Fibroblast of skin of right biceps (primary cell): Measurements from ENCODE around the gene GP1BA.
A peak's percentile ranks its signal among the peaks of the same experiment; 100 is the strongest.

Experiments
- DNase-seq: peaks from one replicate; pipeline ENCODE4 v3.0.0-alpha.2; 2013

Gene GP1BA

DNA sequence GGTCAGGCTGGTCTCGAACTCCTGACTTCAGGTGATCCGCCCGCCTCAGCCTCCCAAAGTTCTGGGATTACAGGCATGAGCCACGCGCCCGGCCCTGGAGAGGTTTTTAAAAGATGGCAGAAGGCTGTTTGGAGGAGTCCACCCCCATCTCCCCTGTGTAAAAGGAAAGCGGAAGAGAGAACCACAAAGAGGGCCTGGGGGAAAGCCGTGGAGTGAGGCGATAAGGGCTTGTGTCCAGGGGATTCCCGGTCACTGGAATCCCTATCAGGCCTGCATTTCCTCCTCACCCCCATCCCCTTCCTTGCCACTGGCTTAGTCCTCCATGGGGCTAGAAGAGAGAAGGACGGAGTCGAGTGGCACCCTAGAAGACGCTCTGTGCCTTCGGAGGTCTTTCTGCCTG lies at the start of gene GP1BA:
GP1BA (plus strand) TSS at position 315 of the 400 bp plus-strand sequence. CDS start 328 bp downstream, outside the sequence.
- no peak for DNase-seq

DNA sequence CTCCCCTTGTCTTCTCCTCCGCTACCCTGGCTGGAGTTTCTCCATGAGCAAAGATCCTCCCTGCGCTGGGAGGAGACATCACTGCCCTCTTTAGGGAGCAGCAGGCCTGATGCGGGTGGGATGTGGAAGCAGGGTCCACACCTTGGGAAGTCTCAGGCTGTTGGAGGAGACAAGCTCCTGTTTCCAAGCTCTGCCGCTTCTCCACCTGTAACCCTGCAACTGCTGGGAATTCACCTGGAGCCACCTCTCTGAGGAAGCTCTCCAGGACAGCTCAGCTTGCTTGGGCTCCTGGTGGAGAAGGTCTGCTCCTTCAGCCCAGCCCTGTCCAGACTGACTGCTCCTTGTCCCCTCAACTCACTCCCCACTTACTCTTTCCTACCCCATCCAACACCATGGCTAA lies 47.6 kb upstream of the GP1BA start:
- no peak for DNase-seq

DNA sequence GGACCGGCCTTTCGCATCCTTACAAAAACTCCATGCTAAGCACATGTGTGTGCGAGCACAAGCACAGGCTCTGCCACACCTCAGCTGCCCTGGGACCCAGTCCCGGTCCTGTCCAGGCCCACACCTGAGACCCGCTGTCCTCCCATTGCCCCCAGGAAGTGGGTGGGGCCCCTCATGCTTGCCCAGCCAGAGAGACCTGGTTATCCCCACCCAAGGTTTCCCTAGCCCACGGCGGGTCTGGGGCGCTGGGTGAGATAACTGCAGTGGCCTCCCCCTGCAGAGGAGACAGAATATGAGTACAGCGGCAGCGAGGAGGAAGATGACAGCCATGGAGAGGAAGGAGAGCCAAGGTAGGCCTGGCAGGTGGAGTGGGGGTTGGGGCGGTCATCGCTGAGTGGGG lies 45.2 kb upstream of the GP1BA start:
- no peak for DNase-seq

DNA sequence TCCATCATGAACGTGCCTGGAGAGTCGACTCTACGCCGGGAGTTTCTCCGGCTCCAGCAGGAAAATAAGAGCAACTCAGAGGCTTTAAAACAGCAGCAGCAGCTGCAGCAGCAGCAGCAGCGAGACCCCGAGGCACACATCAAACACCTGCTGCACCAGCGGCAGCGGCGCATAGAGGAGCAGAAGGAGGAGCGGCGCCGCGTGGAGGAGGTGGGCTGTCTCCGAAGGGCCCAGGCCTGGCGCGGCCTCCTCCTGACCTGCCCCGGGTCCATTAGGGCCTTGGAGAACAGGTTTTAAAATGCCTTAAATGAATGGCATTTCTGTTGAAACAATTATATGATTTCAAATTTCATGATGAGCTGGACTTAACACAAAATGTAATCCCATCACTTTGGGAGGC lies 44.5 kb upstream of the GP1BA start:
- no peak for DNase-seq

DNA sequence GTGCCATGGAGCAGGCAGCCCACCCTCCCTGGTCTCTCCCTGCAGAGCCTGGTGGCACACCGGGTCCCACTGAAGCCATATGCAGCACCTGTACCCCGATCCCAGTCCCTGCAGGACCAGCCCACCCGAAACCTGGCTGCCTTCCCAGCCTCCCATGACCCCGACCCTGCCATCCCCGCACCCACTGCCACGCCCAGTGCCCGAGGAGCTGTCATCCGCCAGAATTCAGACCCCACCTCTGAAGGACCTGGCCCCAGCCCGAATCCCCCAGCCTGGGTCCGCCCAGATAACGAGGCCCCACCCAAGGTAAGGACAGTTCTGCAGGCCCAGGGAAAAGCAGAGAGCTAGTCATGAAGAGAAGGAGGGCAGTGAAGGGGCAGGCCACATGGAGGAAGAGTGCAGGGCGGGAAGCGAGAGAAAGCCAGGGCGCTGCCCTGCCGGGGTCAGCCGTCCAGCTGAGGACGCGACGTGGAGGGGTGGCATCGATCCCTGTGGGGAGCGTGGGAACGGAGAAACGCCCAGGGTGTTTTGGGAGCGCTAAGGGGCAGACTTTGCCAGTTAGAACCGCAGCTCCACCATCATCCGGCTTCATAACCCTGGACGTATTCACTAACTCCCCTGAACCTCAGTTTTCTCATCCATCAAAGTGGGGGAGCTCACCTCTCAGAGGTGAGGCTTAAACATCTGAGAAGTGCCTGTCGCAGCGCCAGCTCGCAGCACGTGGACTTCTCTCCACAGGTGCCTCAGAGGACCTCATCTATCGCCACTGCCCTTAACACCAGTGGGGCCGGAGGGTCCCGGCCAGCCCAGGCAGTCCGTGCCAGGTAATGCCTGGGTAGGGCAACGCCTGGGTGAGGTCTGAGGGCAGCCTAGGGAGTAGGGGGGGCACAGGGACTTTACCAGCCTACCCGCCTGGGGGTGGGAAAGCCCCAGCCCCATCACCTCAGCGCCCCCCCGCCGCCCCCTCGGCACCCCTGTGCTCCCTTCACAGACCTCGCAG lies 40.4 kb upstream of the GP1BA start:
- no peak for DNase-seq

DNA sequence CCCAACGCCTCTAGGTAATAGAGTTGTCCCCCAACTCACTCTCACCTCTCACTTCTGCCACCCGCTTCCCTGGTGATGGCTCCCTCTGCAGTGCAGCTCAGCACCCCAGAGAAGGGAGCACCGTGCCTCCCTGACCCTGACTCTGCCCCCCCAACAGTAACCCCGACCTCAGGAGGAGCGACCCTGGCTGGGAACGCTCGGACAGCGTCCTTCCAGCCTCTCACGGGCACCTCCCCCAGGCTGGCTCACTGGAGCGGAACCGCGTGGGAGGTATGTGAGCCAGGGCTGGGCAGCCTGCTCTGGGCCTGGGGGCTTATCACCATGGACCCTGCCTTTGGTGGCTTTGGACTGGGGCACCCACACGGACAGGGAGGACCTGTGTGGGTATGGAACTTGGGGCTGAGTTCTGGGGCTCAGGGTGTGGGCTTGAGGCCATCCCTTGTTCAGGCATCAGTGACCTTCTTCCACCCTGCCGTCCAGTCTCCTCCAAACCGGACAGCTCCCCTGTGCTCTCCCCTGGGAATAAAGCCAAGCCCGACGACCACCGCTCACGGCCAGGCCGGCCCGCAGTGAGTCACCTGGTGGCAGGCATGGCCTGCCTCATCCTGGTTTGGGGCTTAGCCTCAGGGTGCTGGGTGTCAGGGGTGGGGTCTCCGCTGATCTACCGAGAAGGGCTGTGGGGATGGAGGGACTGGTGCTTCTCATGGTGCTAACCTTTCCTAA lies 39.4 kb upstream of the GP1BA start:
- no peak for DNase-seq

DNA sequence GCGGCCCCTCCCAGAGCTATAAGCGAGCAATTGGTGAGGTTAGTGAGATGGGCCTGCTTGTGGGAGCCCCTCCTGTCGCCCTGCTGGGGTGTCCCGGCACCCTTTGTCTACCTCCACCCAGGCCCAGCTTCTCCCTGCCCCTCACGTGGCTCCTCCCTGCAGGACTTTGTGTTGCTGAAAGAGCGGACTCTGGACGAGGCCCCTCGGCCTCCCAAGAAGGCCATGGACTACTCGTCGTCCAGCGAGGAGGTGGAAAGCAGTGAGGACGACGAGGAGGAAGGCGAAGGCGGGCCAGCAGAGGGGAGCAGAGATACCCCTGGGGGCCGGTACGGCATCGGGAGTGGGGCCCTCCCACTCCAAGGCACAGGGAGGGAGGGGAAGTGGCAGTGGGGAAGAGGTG lies 38.8 kb upstream of the GP1BA start:
- DNase-seq, result no peak

DNA sequence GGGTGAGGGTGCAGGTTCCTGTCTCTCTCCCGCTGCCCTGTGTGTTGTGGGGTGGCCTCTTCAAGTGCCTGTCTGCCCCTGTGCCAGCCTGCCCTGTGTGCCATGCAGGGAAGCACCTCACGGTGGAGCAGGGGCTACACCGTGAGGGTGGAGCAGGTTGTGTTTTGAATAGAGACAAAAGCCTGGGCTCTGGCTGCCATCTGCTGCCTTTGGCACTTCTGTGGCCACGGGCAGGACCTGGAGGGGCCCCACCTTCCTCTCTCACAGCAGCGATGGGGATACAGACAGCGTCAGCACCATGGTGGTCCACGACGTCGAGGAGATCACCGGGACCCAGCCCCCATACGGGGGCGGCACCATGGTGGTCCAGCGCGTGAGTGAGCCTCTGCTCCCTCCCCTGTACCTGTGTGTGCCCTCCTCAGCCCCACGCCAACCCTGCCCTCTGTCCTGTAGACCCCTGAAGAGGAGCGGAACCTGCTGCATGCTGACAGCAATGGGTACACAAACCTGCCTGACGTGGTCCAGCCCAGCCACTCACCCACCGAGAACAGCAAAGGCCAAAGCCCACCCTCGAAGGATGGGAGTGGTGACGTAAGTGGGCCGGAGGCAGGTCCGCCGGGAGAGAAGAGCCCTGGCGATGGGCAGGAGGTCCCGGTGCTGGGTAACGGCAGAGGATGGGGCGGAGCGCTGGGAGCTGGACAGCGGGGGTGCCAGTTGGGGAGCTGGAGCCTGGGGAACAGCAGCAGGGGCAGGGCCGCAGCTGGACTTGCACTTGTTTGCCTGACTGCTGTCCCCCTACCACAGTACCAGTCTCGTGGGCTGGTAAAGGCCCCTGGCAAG lies 38.1 kb upstream of the GP1BA start:
- DNase-seq, result no peak

DNA sequence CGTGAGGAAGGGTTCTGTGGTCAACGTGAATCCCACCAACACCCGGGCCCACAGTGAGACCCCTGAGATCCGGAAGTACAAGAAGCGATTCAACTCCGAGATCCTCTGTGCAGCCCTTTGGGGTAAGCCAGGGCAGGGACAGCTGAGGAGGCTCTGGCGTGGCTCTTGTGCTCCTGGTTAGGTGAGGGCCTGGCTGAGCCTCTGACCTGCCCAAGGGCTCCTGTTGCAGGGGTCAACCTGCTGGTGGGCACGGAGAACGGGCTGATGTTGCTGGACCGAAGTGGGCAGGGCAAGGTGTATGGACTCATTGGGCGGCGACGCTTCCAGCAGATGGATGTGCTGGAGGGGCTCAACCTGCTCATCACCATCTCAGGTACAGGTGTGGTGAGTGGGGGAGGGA lies 37.0 kb upstream of the GP1BA start:
- no peak for DNase-seq

DNA sequence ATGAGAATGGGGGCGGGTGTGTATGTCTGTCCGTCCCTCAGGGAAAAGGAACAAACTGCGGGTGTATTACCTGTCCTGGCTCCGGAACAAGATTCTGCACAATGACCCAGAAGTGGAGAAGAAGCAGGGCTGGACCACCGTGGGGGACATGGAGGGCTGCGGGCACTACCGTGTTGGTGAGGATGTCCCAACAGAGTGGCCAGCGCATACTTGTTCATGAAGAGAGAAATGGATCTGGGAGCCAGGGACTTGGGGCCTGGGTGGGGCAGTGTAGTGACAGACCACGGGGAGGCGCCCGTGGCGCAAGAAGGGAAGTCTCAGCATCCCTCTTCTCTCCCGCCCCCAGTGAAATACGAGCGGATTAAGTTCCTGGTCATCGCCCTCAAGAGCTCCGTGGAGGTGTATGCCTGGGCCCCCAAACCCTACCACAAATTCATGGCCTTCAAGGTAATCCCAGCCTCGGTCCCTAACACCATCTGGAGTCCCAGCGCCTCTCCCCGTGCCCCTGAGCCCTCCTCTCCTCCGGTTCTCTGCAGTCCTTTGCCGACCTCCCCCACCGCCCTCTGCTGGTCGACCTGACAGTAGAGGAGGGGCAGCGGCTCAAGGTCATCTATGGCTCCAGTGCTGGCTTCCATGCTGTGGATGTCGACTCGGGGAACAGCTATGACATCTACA lies 36.3 kb upstream of the GP1BA start:
- no peak for DNase-seq

DNA sequence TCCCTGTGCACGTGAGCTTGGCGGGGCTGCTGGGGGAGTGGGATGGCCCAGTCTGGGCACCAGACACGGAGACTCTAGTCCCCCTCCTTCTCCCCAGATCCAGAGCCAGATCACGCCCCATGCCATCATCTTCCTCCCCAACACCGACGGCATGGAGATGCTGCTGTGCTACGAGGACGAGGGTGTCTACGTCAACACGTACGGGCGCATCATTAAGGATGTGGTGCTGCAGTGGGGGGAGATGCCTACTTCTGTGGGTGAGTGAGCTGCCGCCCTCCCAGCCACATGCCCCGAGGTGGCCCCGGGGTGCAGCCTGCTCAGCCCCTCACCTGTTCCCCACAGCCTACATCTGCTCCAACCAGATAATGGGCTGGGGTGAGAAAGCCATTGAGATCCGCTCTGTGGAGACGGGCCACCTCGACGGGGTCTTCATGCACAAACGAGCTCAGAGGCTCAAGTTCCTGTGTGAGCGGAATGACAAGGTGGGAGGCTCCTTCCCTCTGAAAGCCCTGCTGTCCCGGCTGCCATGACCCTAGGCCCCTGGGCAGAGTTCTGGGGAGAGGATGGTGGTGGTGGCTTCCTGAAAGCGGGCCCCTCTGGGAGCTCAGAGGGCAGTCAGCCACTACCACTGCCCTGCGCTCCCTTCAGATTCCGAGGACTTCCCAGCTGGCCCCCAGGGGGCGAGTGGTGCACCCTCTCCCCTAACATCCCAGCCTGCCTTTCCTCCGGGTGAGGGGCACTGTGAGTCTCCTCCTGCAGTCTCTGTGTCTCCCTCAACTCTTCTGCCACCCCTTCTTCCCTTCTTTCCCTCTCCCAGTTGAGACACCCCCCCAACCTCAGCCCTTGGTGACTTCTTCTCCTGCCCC lies 35.5 kb upstream of the GP1BA start:
- no peak for DNase-seq

DNA sequence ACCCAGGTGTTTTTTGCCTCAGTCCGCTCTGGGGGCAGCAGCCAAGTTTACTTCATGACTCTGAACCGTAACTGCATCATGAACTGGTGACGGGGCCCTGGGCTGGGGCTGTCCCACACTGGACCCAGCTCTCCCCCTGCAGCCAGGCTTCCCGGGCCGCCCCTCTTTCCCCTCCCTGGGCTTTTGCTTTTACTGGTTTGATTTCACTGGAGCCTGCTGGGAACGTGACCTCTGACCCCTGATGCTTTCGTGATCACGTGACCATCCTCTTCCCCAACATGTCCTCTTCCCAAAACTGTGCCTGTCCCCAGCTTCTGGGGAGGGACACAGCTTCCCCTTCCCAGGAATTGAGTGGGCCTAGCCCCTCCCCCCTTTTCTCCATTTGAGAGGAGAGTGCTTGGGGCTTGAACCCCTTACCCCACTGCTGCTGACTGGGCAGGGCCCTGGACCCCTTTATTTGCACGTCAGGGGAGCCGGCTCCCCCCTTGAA lies 34.8 kb upstream of the GP1BA start:
- no peak for DNase-seq

DNA sequence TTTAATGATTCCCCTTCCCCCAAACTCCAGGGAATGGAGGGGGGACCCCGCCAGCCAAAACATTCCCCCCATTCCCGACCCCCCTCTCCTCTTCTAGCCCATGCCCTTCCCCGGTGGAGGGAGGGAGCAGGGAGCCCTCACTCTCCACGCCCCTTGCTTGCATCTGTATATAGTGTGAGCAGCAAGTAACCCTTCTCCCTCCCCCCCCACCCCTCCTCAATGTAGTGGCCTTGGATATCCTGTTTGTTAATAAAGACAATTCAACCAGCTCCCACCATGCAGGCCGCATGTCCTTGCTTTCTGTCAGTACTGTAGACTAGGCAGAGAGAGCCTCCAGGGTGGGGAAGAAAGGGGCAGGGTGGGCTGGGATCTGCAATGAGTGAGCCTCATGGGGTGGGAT lies 34.3 kb upstream of the GP1BA start:
- no peak for DNase-seq

DNA sequence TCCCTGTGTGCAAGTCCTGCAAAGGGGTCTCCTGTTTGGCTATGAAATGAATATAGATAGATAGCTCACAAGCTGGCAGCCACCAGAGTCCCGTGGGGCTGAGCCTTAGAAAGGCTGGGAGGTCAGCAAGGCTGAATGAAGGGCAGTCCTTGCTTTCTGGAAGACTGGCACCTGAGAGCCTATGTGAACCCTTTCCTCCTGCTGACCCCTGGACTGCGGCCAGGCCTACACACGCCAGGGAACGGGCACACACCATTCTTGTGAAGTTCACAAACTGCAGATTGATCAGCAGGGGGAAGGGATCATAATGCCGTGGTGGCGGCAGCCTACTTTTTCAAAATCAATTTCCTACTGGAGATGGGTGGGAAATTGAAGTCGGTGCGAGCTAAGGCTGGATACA lies 33.7 kb upstream of the GP1BA start:
- no peak for DNase-seq

DNA sequence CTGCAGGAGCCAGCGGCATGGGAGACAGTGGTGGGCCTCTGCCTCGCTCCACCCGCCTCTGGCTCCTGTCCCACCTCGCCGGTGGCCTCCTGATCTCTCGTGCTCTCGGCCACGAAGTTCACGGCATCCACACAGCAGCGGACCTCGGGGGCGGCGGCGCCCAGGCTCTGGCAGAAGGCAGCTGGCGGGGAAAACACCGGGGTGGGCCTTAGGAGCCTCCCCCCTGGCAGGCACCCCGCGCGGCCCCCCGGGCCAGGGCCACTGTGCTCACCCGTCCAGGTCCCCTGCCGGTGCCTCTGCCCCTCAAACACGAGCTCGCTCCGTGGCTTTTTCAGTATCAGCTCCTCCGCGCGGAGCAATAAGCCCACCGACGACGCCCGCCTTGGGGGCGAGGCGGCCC lies 33.1 kb upstream of the GP1BA start:
- DNase-seq, result no peak

DNA sequence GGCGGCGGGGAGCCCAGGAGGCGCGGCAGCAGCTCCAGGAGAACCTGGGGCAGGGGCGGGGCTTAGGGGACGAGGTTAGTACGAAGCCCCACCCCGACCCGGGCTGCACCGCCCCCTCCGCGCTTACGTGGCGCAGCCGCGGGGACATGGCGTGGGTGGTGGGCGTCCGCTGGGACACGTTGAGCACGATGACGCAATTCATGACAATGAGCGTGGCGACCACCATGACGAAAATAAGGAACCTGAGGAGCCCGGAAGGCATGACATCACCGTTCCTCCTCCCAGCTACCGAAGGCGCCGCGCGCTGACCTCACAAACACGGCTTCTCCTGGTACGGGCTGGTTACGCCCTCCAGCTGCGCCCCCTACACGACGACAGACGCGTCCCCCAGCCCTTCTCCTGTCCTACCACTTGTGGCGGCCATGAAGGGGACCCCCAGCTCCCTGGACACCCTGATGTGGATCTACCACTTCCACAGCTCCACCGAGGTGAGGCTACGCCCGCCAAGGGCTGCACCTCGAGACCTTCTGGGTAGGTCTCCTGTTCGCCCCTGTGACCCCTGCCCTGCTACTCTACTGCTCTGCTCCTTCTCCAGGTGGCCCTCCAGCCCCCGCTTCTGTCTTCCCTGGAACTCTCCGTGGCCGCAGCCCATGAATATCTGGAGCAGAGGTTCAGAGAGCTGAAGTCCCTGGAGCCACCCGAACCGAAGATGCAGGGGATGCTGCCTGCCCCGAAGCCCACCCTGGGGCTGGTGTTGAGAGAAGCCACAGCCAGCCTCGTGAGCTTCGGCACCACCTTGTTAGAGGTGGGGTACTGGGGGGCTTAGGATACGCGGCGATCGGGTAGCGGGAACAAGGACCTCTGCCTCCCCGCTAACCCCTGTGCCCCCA lies 32.5 kb upstream of the GP1BA start, which contains the start of gene C17orf107:
C17orf107 (plus strand) TSS at position 196 of the 890 bp plus-strand sequence; CDS start at position 423, 227 bp downstream.
- DNase-seq, result peak; percentile 83

DNA sequence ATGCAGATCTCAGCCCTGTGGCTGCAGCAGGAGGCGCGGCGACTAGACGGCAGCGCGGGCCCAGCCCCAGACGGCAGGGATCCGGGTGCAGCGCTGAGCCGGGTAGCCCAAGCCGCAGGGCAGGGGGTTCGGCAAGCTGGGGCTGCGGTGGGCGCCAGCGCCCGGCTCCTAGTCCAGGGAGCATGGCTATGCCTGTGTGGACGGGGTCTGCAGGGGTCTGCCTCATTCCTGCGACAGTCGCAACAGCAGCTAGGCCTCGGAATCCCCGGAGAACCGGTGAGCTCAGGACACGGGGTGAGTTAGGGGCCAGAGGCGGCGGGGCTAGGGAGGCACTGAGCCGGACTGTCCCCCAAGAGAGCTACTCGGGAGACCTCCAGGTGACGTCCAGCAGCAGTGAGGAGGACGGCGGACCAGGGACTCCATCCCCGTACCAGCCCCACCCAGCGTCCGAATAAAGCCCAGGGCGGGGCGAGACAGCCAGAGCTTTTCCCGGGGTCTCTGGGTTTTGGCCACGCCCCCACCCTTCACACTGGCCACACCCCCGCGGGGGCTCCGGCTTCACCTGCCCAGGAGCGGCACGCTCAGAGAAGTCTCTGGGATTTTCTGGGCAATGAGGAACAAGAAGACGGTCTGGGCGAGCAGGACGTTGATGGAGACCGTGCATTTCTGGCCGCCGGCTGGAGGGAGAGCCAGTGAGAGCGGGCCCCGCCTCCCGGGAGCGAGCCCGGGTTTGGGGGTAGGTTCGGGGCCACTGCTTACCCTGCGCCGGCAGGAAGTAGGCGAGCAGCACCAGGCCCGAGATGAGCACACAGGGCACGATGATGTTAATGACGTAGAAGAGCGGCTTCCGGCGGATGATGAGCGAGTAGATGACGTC lies 31.6 kb upstream of the GP1BA start:
- peak; percentile 34 for DNase-seq

DNA sequence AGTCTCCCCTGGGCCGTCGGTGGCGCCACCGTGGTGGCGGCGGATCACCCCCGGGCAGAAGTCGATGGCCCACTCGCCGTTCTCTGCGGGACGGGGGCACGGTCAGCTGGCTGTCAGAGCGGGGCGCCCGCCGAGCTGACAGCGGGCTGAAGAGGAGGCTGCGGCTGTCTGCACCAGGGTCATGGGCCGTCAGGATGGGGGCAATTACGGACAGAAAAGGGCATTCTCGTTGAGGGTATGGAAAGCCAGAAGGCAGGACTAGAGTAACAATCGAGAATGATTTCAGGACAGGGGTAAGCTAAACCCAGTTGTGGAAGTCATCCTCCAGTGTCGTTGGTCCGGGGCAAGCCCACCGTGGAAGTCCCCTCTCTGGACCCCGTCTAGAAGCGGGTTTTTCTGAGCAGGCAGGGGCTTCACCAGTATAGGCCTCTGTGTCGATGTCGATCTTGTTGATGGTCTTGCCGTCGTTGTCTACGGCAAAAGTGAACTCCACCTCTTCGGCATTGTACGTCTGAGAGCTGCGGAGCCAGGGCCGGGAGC lies 30.9 kb upstream of the GP1BA start:
- DNase-seq, result no peak
